ENCODE measurements around the gene DTX3L.

- TF ChIP-seq CTCF (IDR thresholded peaks at IDR 0.05) (no peak), POLR2A (IDR thresholded peaks at IDR 0.05; ENCODE audit: low read depth) (no peak), POLR2AphosphoS5 (IDR thresholded peaks at IDR 0.05) (no peak)
Measured at GRCh38 chr3:122572940-122573412, 8.8 kb downstream of the DTX3L start.

Measured in esophagus muscularis mucosa (tissue), 3 donors.